Limb (tissue), 2 donors: Measurements from ENCODE around the gene CYP27A1.
"Not testable (repeated sequence)": the region's sequence is repeated elsewhere in the genome, so short reads cannot be mapped to it uniquely, and the experiment has no call there.

Experiments used
- DNase-seq, 2 donors: peaks; one replicate each; pipeline ENCODE4 v3.0.0-alpha.2; 2016; ENCODE audit errors: extremely low spot score in 2 of 2

Gene CYP27A1

DNA sequence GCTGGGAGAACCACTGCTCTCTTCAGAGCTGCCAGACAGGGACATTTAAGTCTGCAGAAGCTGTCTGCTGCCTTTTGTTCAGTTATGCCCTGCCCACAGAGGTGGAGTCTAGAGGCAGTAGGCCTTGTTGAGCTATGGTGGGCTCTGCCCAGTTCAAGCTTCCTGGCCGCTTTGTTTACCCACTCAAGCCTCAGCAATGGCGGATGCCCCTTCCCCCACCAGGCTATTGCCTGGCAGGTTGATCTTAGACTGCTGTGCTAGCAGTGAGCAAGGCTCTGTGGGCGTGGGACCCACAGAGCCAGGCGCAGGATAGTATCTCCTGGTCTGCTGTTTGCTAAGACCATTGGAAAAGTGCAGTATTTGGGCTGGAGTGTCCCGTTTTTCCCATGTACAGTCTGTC is 9.2 kb upstream of the CYP27A1 start:
- DNase-seq = not testable (repeated sequence)

DNA sequence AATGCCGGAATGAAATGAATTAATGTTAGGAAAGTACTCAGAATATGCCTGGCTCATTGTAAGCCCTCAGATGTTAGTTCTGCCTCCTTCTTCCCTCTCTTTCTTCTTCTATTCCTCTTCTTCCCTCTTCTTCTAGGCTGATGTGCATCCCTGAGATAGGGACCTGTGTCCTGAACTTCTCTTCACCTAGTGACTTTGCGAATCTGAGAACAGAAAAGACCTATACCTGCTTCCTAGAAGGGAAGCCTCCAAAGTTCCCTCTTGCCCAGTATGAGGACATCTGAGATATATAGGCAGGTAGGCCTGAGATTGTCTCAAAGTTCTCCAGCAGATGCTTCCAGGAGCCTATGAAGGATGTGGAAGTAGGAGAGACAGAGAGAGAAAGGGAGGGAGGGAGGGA is 8.1 kb upstream of the CYP27A1 start:
- DNase-seq = no peak

DNA sequence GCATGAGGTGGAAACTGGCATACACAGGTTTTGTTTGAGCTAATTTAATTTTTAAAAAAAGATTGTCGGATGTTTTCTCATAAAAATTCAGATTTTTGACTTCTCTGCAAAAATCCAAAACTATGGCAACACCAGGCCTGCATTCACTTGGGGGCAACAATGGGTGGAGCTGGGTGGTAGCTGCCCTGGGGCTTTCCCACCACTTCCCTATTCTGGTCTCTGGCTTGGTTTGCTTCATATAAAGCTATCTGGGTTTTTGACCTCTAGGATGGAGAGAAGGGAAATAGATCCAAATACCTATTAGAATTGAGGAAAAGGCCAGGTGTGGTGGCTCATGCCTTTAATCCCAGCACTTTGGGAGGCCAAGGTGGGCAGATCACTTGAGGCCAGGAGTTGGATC is 5.5 kb upstream of the CYP27A1 start:
- no peak for DNase-seq

DNA sequence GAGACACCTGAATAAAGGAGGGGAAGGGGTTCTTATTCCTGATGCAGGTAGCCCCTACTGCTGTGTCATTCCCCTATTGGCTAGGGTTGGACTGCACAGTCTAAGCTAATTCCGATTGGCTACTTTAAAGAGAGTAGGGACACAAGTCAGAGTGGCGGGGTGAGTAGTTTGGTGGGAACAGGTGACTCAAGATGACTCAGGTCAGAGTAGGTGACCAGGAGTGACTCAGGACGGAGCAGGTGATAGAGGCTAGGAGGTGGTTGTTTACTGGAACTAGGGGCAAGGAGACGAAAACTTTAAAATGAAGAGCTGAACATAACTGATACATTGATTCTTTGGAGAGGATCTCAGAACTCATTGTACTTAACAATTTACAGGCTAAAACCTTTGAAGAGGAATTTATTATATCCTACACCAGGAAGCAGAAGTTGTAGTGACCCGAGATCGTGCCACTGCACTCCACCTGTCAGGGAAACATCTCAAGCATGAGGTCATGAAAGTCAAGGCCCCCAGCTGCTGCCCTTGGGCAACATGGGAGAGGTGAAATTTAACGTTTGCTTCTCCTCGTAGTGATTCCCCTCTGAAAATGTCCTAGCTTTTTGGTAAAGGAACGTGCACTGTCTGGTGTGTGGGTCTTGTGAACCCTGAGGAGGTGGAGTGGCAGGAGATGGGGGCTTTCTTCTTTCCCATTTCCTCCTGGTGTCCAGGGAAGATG is 4.5 kb upstream of the CYP27A1 start:
- DNase-seq = no peak

DNA sequence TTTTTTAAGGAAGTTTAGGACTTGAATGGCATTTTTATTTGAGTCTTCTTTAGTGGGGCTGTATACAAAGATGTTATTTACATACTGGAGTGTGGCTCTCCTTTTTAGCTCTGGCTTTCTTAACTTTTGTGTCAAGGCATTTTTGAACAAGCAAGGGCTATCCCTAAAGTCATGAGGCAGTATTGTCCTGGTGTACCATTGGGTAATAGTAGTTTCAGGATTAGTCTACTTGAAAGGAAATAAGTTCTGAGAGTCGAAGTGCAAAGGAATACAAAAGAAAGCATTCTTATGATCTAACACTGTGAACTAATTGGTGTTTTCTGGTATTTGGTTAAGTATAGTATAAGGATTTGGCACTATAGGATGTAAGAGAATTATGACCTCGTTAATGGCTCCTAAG is 1.9 kb upstream of the CYP27A1 start:
- no peak for DNase-seq

DNA sequence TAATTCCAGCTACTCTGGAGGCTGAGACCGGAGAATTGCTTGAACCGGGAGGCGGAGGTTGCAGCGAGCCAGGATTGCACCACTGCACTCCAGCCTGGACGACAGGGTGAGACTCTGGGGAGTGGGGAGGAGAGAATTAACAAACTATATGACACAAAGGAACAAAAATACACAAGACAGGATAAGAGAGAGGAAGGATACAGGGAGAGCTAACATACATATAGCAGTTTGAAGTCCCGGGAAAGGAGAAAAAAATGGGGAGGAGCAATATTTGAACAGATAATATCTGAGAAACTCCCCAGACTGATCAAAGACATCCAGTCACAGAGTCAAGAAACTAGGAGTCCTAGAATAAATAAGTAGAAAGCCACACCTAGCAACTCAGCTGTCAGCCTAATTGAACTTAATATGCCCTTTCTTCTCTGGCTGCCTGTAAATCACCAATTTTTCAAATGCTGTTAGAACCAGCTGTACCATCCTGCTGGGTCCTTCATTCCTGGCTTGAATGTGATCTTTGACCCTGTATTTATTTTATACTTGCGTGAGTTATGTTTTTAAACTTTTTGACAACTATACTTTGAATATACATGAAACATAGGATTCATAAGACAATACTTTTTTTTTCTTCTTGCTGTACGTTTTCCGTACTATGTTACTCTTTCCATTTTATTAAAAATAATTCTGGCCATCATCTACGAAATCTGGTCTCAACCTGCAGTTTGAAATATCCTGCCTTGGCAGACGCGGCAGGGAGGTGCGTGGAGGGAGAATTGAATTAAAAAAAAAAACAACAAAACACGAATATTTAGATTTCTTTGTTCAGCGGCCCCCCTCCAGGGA is 876 bp upstream of the CYP27A1 start:
- peak in 1 of 2 donors; percentile 24 for DNase-seq

DNA sequence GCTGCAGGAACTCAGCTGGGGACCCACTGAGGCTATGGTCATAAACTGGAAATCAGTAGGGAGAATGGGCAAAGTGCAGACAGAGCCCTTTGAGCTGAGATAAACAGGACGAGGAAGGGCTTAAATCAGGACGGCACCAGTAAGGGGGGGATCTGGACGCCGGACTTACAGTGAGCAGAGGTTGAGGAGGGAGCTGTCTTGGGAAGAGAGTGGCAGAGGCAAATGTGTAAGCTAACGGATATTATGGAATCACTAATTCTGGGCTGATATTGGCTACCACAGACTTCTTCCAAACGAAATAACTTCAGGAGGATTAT is 539 bp downstream of the CYP27A1 start:
- DNase-seq = no peak

DNA sequence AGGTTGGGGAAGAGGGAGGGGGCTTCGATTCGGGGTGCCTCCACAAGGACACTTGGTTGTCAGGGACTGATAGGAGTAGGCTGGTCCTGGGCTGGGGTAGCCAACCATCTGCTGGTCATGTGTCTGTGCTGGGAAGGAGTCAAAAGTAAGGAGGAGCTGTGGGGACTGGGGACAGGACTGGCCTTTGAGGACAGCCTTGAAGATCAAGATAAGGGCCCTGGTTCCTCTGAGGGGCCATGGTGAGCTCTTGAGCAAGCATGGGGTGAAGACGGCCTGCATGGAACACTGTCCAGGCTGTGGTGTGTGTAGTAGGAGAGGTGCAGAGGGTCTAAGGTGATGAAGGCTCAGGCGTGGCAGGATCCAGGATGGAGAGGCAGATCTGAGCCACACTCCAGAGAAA is 1.7 kb downstream of the CYP27A1 start:
- no peak for DNase-seq

DNA sequence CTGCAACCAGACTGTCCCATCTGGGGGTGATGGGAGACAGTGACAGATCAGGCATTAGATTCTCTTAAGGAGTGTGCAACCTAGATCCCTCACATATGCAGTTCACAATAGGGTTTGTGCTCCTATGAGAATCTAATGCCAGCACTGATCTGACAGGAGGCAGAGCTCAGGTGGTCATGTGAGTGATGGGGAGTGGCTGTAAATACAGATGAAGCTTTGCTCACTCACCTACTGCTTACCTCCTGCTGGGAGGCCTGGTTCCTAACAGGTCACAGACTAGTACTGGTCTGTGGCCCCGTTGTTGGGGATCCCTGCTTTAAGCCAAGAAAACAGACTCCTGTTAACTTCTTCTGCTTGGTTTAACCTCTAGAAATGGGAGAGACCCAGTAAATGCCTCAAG is 3.2 kb downstream of the CYP27A1 start:
- no peak for DNase-seq

DNA sequence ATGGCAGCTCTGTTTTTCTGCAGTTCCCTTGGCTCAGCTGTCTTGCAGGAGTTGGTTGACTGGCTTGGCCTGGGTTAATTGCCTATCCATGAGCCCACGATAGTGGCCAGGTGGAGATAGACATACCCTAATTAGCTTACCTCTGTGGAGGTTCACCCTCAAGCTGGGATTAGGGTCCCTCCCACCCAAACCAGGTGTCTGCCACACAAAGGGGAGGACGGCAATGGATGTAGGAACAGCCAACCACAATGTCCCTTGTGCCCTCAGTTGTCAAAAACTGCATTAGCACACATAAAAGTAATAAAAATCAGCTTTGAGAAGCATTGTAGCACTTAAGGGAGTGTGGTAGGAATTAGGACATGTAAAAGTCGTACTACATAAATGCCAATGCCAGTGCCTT is 4.2 kb downstream of the CYP27A1 start:
- no peak for DNase-seq

DNA sequence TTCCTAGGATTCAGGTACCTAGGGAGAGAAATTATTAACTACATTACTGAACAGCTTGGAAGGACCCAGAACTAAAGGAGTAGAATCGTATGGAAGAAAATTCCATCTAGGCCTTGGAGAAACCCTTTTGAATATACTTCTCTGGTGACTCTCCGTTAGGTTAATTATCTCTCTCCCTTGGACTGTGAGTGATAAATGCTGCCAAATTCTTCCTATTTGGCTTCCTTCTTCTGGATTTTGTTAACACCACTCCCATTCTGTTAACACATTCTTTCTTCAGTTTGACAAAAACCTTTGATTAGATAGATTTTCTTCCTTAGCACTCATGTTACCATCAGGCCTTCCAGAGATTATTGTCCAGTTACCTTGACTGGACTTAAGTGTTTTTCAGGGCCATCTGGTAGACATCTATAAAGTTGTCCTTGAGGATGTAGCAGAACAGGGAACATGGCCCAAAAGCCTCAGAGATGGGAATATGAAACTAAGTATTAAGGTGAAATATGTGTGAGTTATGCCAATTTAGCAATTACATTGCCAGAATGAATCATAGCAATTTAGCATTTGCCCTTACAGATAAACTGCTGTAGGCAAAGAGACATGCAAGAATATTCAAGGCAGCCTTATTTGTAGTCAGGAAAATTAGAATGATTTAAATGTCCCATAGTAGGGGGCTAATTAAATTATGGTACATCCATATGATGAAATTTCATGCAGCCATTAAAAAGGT is 6.7 kb downstream of the CYP27A1 start:
- no peak for DNase-seq

DNA sequence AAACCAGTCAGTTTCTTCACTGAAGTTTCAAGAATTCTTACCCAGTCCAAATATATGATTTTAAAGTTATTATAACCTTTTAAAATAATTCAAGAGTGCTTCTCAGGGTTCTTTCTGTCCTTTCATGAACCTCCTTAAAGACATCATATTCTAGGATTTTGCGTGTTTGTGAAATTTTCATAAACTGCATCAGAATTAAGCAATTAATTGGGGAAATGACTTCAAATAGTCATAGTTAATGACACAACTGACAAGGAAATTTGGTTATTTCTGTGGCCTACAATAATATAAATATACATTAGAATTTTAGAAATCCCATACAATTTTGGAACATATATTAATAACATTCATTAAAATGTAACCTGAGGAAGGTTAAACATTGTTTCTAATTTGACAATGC is 10.5 kb downstream of the CYP27A1 start:
- DNase-seq = no peak

DNA sequence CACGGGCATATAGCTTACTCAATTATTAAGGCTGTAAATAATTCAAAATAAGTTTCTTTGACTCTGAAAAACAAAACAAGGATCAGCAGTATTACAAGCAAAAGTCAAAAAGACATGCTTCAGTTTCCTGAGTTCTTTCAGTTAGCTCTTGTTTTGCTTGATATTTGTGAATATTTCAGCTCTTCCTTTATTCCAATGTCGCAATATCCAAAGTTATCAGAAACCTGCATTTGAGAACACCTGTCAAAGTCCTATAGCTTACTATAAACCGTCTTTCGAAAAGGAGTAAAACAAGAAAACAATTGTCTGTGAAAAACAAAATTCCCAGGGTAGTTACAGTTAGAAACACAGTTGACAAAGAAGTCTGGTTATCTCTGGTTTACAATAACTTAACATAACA is 14.7 kb downstream of the CYP27A1 start:
- no peak for DNase-seq

DNA sequence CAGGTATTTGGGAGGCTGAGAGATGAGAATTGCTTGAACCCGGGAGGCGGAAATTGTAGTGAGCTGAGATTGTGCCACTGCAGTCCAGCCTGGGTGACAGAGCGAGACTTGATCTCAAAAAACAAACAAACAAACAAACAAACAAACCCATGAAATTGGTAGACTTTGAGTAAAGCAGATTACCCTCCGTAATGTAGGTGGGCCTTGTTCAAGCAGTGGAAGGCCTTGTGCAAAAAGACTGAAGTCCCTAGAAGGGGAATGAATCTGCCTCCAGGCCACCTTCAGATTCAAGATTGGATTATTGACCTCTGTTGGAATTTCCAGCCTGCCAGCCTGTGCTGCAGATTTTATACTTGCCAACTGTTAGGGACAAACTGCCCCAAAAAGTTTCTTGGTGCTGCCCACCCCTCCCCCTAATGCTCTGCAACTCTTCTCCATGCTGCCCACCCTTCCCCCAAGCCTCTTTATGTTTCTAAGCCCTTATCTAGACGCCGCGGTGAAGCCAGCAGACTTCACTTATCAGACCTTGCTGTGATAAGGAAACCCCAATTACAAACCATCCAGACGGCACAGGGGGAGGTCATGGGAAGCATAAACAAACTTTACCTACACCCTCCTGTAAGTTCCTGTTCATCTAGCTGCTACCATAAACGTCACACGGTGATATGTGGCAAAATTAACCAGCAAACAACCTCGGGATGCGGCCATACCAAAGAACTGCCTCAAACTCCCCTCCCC is 17.0 kb downstream of the CYP27A1 start:
- DNase-seq = no peak

DNA sequence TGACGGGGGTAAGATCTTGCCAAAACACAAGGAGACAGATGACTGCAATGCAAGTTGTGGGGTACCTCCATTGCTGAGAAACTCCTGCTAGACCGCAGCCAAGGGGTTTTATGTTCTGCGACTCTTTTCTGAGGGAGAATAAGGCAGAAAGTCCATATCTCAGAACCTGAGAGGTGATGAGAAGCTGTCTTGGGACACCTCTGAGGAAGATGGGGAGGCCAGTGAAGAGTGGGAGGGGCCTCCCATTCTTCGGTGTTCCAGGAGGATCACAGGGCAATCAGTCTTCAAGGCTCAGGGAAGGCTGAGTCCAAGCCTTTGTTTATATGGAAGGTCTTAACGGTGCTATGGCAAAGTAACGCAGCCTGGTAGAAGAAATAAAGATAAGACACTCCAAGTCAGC is 18.0 kb downstream of the CYP27A1 start:
- no peak for DNase-seq

DNA sequence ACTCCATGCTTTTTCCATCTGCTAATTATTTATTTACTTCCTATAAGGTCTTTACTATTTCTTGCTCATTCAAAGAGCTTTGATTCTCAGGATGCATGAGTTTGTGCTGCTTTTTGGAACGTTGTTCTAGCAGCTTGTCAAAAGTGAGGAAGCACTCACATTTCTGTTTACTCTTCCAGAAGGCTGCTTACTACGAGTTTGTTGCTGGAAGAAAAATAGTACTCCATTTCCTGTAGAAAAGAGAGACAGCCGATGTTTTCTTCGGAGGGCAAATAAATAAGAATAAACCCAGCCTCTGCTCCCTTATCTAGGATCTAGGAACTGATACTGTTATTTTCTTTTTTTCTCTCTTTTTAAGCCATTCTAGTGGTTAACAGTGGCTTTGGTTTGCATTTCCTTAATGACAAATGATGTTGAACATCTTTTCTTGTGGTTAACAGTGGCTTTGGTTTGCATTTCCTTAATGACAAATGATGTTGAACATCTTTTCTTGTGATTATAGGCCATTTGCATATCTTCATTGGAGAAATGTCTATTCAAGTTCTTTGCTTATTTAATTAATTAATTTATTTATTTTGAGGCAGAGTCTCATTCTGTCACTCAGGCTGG is 20.5 kb downstream of the CYP27A1 start:
- DNase-seq = no peak

DNA sequence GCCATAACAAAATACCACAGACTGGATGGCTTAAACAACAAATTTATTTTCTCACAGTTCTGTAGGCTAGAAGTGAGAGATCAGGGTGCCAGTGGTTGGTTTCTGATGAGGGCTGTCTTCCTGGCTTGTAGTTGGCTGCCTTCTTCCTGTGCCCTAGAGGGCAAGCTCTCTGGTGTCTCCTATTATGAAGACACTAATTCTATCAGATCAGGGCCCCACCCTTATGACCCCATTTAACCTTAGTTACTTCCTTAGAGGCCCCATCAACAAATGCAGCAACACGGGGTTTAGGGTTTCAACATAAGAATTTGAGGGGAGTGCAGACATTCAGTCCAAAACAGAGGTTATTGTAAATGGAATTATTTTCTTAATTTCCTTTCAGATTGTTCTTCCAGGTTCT is 22.9 kb downstream of the CYP27A1 start:
- no peak for DNase-seq

DNA sequence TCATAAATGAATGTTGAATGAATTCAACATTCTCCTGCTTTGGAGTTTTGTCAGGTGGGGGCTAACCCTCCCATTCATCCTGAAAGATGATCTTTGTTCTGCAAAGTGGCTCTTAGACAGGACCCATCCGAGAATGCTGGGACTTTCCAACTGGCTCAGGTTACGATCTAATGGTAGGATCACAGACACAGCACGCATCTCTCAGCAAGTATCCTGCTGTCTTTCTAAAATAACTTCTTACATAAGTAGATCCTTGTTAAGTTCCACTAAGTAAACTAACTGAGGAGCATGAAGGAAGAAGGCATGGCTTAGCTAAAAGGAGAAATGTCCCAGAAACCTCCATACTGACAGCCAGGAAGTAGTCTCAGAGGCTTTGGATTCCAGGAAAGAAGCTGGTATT is 23.7 kb downstream of the CYP27A1 start:
- DNase-seq = no peak

DNA sequence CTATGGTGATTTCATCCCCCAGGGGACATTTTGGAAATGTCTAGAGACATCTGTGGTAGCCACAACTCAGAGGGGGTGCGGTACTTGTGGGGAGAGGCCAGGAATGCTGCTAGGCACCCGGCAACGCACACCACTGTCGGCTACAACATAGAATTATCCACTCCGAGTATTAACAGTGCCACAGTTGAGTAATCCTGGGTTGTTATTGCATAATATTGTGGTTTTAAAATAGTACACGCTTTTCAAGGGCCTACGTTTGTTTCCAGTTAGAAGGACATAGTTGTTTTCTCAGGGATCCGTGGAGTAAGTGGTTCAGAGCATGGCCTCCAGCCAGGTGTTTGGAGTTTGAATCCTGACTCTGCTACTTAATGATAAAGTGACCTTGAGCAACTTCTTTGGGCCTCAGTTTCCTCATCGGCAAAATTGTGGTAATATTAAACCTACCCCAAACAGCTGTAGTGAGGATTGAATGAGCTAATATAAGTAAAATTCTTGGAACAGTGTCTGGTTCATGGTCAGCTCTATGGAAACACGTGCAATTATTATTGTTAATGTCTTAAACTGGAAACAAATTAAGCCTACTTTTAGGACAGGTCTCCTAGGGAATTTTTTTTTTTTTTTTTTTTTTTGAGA is 24.5 kb downstream of the CYP27A1 start:
- DNase-seq = no peak

DNA sequence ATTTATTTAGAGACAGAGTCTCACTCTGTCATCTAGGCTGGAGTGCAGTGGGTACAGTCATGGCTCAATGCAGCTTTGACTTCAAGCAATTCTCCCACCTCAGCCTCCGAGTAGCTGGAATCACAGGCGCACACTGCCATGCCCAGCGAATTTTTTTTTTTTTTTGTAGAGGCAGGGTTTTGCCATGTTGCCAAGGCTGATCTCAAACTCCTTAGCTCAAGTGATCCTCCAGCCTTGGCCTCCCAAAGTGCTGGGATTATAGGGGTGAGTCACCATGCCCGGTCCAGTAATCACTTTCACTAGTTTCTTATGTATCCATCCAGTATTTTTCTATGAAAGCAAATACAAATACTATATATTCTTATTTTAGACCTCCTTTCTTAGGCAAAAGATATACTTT is 25.7 kb downstream of the CYP27A1 start:
- DNase-seq = no peak

DNA sequence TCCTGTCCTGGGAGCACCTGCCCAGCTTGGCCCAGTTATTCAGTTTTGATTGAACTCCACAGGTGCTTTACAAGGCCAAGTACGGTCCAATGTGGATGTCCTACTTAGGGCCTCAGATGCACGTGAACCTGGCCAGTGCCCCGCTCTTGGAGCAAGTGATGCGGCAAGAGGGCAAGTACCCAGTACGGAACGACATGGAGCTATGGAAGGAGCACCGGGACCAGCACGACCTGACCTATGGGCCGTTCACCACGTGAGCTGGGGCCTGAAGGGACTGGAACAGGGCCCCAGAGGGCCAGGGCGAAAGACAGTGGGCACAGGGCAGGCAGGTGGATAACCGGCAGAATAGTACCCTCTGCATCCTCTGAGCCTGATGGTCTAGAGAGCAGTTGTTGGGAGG is 27.6 kb downstream of the CYP27A1 start:
- no peak for DNase-seq
